Measurements from ENCODE around the gene GPSM3. TPM values are rescaled to one million over a fixed set of nuclear protein-coding genes. Genes with fewer than 3 reads are reported as not detected.

Gene GPSM3
- total and polyA plus RNA-seq, 11 donors, result 1.6 to 41.0 (median 3.8) TPM

GRCh38 chr6:32173051-32173727, 19.3 kb downstream of the GPSM3 start:
- TF ChIP-seq POLR2A (IDR thresholded peaks at IDR 0.05) (no peak), CTCF (IDR thresholded peaks at IDR 0.05) (no peak)
- DNase-seq, result no peak
- 80 to 88% (median 84%) methylated on average over 4 of the region's 4 CpGs for WGBS, 4 donors
- Histone ChIP-seq H3K27ac (no peak overlapping the region), H3K9me3 (no peaks in the 10 kb centered on the region), H3K27me3 (no peaks in the 10 kb centered on the region), H3K4me1 (peaks cover 5 to 39% (median 22%) of the 10 kb centered on the region in 12 donors), H3K36me3 (peaks cover 0 to 33% (median 31%) of the 10 kb centered on the region in 9 donors), H3K4me3 (no peak overlapping the region)
- no peak for ATAC-seq
- intact Hi-C loops (cut with DNase I), result loop anchor here in 2 of 10 donors (10.0 kb wide), 1 partner anchor 508 kb away; the partner anchor contains the start of genes C6orf47 (in 2 of the 2), CSNK2B (in 2 of the 2), GPANK1 (in 2 of the 2) and LY6G5B (in 2 of the 2)

DNA sequence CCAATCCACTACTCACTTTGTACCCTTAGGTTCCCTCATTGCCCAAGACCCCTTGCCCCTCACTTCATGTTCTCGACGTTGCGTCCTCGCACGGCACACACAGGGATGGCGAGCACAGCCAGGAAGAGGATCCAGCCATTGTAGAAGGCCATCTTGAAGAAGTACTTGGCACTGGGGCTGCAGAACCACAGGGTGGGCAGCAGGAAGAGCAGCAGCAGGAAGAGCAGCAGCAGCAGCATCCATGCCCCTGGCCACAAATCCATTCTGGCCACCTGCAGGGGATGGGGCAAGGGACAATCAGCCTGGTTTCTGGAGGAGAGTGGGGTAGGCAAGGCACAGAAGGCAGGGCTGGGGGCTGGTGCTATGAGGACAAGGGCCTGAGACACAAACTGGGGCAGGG, 21.2 kb downstream of the GPSM3 start:
- Histone ChIP-seq H3K27me3 (no peaks in the 10 kb centered on the region), H3K9me3 (no peaks in the 10 kb centered on the region), H3K4me1 (peaks cover 0 to 28% (median 12%) of the 10 kb centered on the region in 12 donors), H3K27ac (no peak overlapping the region), H3K4me3 (no peak overlapping the region), H3K36me3 (peaks cover 0 to 53% (median 49%) of the 10 kb centered on the region in 9 donors)
- WGBS, 4 donors, result 91 to 96% (median 94%) methylated on average over 6 of the region's 6 CpGs
- DNase-seq (no peak), ATAC-seq (no peak)
- intact Hi-C loops (cut with DNase I), result loop anchor here in 2 of 10 donors (10.0 kb wide), 1 partner anchor 506 kb away; the partner anchor contains the start of genes C6orf47 (in 2 of the 2), CSNK2B (in 2 of the 2), GPANK1 (in 2 of the 2) and LY6G5B (in 2 of the 2)
- no peak for TF ChIP-seq POLR2A (IDR thresholded peaks at IDR 0.05)
- TF ChIP-seq CTCF (IDR thresholded peaks at IDR 0.05), result no peak

DNA sequence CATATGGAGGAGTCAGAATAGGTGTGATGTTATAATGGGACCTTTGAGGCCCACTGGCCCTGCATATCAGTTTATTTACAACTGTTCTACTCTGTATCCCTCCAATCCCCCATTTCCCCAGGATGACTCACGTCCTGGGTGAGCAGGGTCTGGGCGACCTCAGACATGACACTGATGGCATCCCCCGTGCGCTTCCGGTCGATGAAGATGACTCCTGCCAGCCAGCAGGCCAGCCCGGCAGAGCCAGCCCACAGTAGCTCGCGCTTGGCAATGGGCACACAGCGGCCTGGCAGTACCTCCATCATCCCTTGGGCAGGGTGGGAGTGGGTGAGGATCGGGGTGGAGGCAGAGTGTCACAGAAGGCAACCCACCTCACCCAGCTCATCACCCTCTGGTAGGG, 22.1 kb downstream of the GPSM3 start:
- DNase-seq, result no peak
- no peaks in the 10 kb centered on the region for H3K9me3 ChIP-seq
- WGBS, 4 donors, result 92 to 96% (median 93%) methylated on average over 10 to 11 of the region's 11 CpGs
- peaks cover 0 to 60% (median 55%) of the 10 kb centered on the region in 9 donors for H3K36me3 ChIP-seq
- TF ChIP-seq POLR2A (IDR thresholded peaks at IDR 0.05) (no peak), CTCF (IDR thresholded peaks at IDR 0.05) (no peak)
- intact Hi-C loops (cut with DNase I), result loop anchor here in 2 of 10 donors (10.0 kb wide), 1 partner anchor 505 kb away; the partner anchor contains the start of genes C6orf47 (in 2 of the 2), CSNK2B (in 2 of the 2), GPANK1 (in 2 of the 2) and LY6G5B (in 2 of the 2)
- peaks cover 0 to 25% (median 9%) of the 10 kb centered on the region in 12 donors for H3K4me1 ChIP-seq
- no peaks in the 10 kb centered on the region for H3K27me3 ChIP-seq
- no peak for ATAC-seq
- H3K4me3 ChIP-seq, result no peak overlapping the region
- H3K27ac ChIP-seq, result no peak overlapping the region
